ENCODE data around the gene LIMS2. TPM values are rescaled to one million over a fixed set of nuclear protein-coding genes. Genes with fewer than 3 reads are reported as not detected.

LIMS2 gene
- total RNA-seq, 1 donor from 2014 or later, result 171 TPM

GRCh38 chr2:127652786-127653357 is 22.5 kb downstream of the LIMS2 start:
- Mint-ChIP-seq H3K4me1 (ENCODE audit: low read depth) (peaks cover 30% of the 10 kb centered on the region), H3K27ac (ENCODE audit: unreplicated experiment) (peak overlapping the region; percentile 22), H3K4me3 (ENCODE audit: unreplicated experiment) (no peak overlapping the region), H3K27me3 (ENCODE audit: low read depth) (no peaks in the 10 kb centered on the region), H3K36me3 (ENCODE audit: low read depth) (peaks cover 16% of the 10 kb centered on the region), H3K9me3 (ENCODE audit: low read depth) (no peaks in the 10 kb centered on the region)
- TF ChIP-seq CTCF (IDR thresholded peaks at IDR 0.05), result no peak
- DNase-seq (ENCODE audit: low spot score), result no peak

- no peaks in the 10 kb centered on the region for H3K9me3 Mint-ChIP-seq (ENCODE audit: low read depth)
- H3K27me3 Mint-ChIP-seq (ENCODE audit: low read depth), result no peaks in the 10 kb centered on the region
- no peak overlapping the region for H3K4me3 Mint-ChIP-seq (ENCODE audit: unreplicated experiment)
- DNase-seq (ENCODE audit: low spot score), result no peak
- peaks cover 38% of the 10 kb centered on the region for H3K4me1 Mint-ChIP-seq (ENCODE audit: low read depth)
- peaks cover 18% of the 10 kb centered on the region for H3K36me3 Mint-ChIP-seq (ENCODE audit: low read depth)
- no peak overlapping the region for H3K27ac Mint-ChIP-seq (ENCODE audit: unreplicated experiment)
- no peak for TF ChIP-seq CTCF (IDR thresholded peaks at IDR 0.05)
Observed at GRCh38 chr2:127651971-127652550, 23.3 kb downstream of the LIMS2 start.

- Mint-ChIP-seq H3K36me3 (ENCODE audit: low read depth) (peaks cover 18% of the 10 kb centered on the region), H3K4me1 (ENCODE audit: low read depth) (peaks cover 44% of the 10 kb centered on the region), H3K4me3 (ENCODE audit: unreplicated experiment) (no peak overlapping the region), H3K27ac (ENCODE audit: unreplicated experiment) (no peak overlapping the region), H3K27me3 (ENCODE audit: low read depth) (no peaks in the 10 kb centered on the region), H3K9me3 (ENCODE audit: low read depth) (no peaks in the 10 kb centered on the region)
- no peak for DNase-seq (ENCODE audit: low spot score)
- TF ChIP-seq CTCF (IDR thresholded peaks at IDR 0.05), result no peak
Observed at GRCh38 chr2:127651381-127651809, 23.9 kb downstream of the LIMS2 start.

GRCh38 chr2:127650785-127651380 is 24.4 kb downstream of the LIMS2 start:
- TF ChIP-seq CTCF (IDR thresholded peaks at IDR 0.05), result no peak
- H3K4me3 Mint-ChIP-seq (ENCODE audit: unreplicated experiment), result no peak overlapping the region
- H3K9me3 Mint-ChIP-seq (ENCODE audit: low read depth), result no peaks in the 10 kb centered on the region
- peaks cover 47% of the 10 kb centered on the region for H3K4me1 Mint-ChIP-seq (ENCODE audit: low read depth)
- H3K27me3 Mint-ChIP-seq (ENCODE audit: low read depth), result no peaks in the 10 kb centered on the region
- H3K36me3 Mint-ChIP-seq (ENCODE audit: low read depth), result peaks cover 18% of the 10 kb centered on the region
- no peak overlapping the region for H3K27ac Mint-ChIP-seq (ENCODE audit: unreplicated experiment)
- DNase-seq (ENCODE audit: low spot score), result no peak

GRCh38 chr2:127650041-127650784 is 25.1 kb downstream of the LIMS2 start:
- H3K4me1 Mint-ChIP-seq (ENCODE audit: low read depth), result peaks cover 47% of the 10 kb centered on the region
- H3K9me3 Mint-ChIP-seq (ENCODE audit: low read depth), result no peaks in the 10 kb centered on the region
- H3K4me3 Mint-ChIP-seq (ENCODE audit: unreplicated experiment), result no peak overlapping the region
- H3K27me3 Mint-ChIP-seq (ENCODE audit: low read depth), result no peaks in the 10 kb centered on the region
- peaks cover 18% of the 10 kb centered on the region for H3K36me3 Mint-ChIP-seq (ENCODE audit: low read depth)
- peak; percentile 60 for TF ChIP-seq CTCF (IDR thresholded peaks at IDR 0.05)
- DNase-seq (ENCODE audit: low spot score), result no peak
- no peak overlapping the region for H3K27ac Mint-ChIP-seq (ENCODE audit: unreplicated experiment)
